AG10803 (cell line): ENCODE results near the gene EIF4G1.

ENCODE experiments used
- DNase-seq: peaks from one replicate; pipeline ENCODE4 v3.0.0; 2010; ENCODE audit warnings: low read depth
- H3K4me3 ChIP-seq: 2 replicates; pipeline ENCODE4 v1.5.1; 2011; ENCODE audit warnings: mild to moderate bottlenecking, low read length, control low read depth
- CTCF ChIP-seq: conservative IDR thresholded peaks from 2 replicates; pipeline ENCODE4 v1.5.1; 2011; ENCODE audit warnings: mild to moderate bottlenecking, low read length, control low read depth, inconsistent platforms

Gene EIF4G1

DNA sequence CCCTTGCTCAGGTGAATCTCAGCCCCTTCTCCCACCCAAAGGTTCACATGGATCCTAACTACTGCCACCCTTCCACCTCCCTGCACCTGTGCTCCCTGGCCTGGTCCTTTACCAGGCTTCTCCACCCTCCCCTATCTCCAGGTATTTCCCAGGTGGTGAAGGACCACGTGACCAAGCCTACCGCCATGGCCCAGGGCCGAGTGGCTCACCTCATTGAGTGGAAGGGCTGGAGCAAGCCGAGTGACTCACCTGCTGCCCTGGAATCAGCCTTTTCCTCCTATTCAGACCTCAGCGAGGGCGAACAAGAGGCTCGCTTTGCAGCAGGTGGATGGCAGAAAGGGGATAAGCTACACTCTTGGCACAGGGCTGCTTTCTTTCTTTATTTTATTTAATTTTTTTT, 27.5 kb downstream of the EIF4G1 start:
- no peak overlapping the region for H3K4me3 ChIP-seq
- no peak for DNase-seq
- no peak for TF ChIP-seq CTCF

- TF ChIP-seq CTCF = no peak
- H3K4me3 ChIP-seq = no peak overlapping the region
- DNase-seq = no peak
These were observed 28.9 kb downstream of the EIF4G1 start for GRCh38 chr3:184343200-184343876.

DNA sequence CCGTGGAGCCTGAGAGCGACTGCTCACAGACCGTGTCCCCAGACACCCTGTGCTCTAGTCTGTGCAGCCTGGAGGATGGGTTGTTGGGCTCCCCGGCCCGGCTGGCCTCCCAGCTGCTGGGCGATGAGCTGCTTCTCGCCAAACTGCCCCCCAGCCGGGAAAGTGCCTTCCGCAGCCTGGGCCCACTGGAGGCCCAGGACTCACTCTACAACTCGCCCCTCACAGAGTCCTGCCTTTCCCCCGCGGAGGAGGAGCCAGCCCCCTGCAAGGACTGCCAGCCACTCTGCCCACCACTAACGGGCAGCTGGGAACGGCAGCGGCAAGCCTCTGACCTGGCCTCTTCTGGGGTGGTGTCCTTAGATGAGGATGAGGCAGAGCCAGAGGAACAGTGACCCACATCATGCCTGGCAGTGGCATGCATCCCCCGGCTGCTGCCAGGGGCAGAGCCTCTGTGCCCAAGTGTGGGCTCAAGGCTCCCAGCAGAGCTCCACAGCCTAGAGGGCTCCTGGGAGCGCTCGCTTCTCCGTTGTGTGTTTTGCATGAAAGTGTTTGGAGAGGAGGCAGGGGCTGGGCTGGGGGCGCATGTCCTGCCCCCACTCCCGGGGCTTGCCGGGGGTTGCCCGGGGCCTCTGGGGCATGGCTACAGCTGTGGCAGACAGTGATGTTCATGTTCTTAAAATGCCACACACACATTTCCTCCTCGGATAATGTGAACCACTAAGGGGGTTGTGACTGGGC, 30.3 kb downstream of the EIF4G1 start:
- no peak for TF ChIP-seq CTCF
- DNase-seq = no peak
- H3K4me3 ChIP-seq = no peak overlapping the region

GRCh38 chr3:184345317-184346144, 31.1 kb downstream of the EIF4G1 start:
- peak; percentile 63 for TF ChIP-seq CTCF

GRCh38 chr3:184346480-184347190, 32.2 kb downstream of the EIF4G1 start:
- DNase-seq = no peak
- H3K4me3 ChIP-seq = no peak overlapping the region
- no peak for TF ChIP-seq CTCF

More at GRCh38 chr3:184345317-184346144, 31.1 kb downstream of the EIF4G1 start:
- DNase-seq = peak; percentile 72
- no peak overlapping the region for H3K4me3 ChIP-seq

GRCh38 chr3:184347321-184348056, 33.1 kb downstream of the EIF4G1 start:
- TF ChIP-seq CTCF = no peak
- H3K4me3 ChIP-seq = no peak overlapping the region
- DNase-seq = peak; percentile 60
